EL (cell line): ENCODE results near the gene COBL.

Source experiments
- DNase-seq: peaks from one replicate; pipeline ENCODE4 v3.0.0-alpha.2; 2016

COBL gene

GRCh38 chr7:51249187-51249945, 67.2 kb downstream of the COBL start:
- no peak for DNase-seq

- no peak for DNase-seq
Measured at GRCh38 chr7:51246258-51247245, 70.1 kb downstream of the COBL start.

- DNase-seq, result no peak
Measured at GRCh38 chr7:51244885-51245284, 71.7 kb downstream of the COBL start.

GRCh38 chr7:51244053-51244452, 72.6 kb downstream of the COBL start:
- no peak for DNase-seq

GRCh38 chr7:51243631-51244030, 73.0 kb downstream of the COBL start:
- no peak for DNase-seq

GRCh38 chr7:51242881-51243518, 73.6 kb downstream of the COBL start:
- DNase-seq, result no peak

GRCh38 chr7:51242007-51242691, 74.5 kb downstream of the COBL start:
- DNase-seq, result no peak

GRCh38 chr7:51240868-51241267, 75.7 kb downstream of the COBL start:
- no peak for DNase-seq

GRCh38 chr7:51239691-51240090, 76.9 kb downstream of the COBL start:
- no peak for DNase-seq

GRCh38 chr7:51238981-51239495, 77.6 kb downstream of the COBL start:
- DNase-seq, result no peak

GRCh38 chr7:51237446-51238133, 79.0 kb downstream of the COBL start:
- no peak for DNase-seq

GRCh38 chr7:51236470-51237132, 80.0 kb downstream of the COBL start:
- DNase-seq, result no peak

GRCh38 chr7:51235593-51236313, 80.9 kb downstream of the COBL start:
- DNase-seq, result no peak

GRCh38 chr7:51234609-51235308, 81.8 kb downstream of the COBL start:
- DNase-seq, result no peak

- no peak for DNase-seq
Measured at GRCh38 chr7:51234139-51234538, 82.5 kb downstream of the COBL start.

- DNase-seq, result no peak
Measured at GRCh38 chr7:51233374-51233773, 83.2 kb downstream of the COBL start.

GRCh38 chr7:51230723-51231122, 85.9 kb downstream of the COBL start:
- no peak for DNase-seq

- no peak for DNase-seq
Measured at GRCh38 chr7:51230324-51230625, 86.3 kb downstream of the COBL start.

GRCh38 chr7:51229620-51230323, 86.8 kb downstream of the COBL start:
- no peak for DNase-seq
